ENCODE measurements around the gene DNAH1. TPM values are rescaled to one million over a fixed set of nuclear protein-coding genes. Genes with fewer than 3 reads are reported as not detected.

The DNAH1 gene
- total RNA-seq, 1 experiment from 2014 or later: 2.4 TPM

DNA sequence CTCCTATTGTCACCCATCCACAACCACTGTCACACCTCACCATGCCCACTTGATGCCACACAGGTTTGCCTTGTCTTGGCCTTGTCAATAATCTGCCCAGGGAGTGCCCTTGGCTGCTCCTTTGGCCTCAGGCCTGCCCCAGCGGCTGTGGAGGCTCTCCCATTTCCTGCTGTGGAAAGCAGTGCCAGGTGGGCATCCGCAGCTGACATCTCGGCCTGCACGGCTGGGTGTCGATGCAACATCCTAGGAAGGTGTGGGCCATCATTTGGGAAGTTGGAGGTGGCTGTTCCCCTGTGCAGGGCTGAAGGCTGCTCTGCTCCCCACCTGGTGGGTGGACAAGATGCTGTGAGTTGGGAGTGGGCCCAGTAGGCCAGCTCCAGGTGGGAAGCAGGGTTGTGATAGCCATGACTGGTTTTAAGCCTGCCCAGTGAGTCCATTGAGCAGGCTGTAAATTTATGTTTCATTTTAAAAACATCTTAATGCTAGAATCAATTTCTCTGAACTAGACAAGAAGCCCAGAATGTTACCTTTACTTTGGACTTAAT, 12.5 kb downstream of the DNAH1 start:
- BruUV-seq (replicated peaks): no TSS peak
- Histone ChIP-seq H3K9me3 (ENCODE audit: control insufficient read depth, insufficient read depth, low read depth, low read length) (no peaks in the 10 kb centered on the region), H3K4me1 (ENCODE audit: control insufficient read depth, insufficient read depth, low read length) (no peaks in the 10 kb centered on the region), H3K4me3 (ENCODE audit: low read depth in 2 of 2, low read length in 2 of 2) (no peak overlapping the region), H3K36me3 (ENCODE audit: control insufficient read depth, insufficient read depth, low read length) (no peaks in the 10 kb centered on the region), H3K27me3 (ENCODE audit: control insufficient read depth, insufficient read depth, low read length) (no peaks in the 10 kb centered on the region), H3K27ac (ENCODE audit: low read length) (no peak overlapping the region)
- ATAC-seq (no peak), DNase-seq (ENCODE audit: low read depth, low spot score) (no peak)
- in situ Hi-C loops (cut with HindIII; ENCODE audit: low pct_unique_long_range_greater_than_20kb, low sequenced_read_pairs) (no loop called here), intact Hi-C loops (cut with micrococcal nuclease; ENCODE audit: unreplicated experiment) (no loop called here)
- POLR2A ChIA-PET: no interaction called here
- TF ChIP-seq, protein P1, sequence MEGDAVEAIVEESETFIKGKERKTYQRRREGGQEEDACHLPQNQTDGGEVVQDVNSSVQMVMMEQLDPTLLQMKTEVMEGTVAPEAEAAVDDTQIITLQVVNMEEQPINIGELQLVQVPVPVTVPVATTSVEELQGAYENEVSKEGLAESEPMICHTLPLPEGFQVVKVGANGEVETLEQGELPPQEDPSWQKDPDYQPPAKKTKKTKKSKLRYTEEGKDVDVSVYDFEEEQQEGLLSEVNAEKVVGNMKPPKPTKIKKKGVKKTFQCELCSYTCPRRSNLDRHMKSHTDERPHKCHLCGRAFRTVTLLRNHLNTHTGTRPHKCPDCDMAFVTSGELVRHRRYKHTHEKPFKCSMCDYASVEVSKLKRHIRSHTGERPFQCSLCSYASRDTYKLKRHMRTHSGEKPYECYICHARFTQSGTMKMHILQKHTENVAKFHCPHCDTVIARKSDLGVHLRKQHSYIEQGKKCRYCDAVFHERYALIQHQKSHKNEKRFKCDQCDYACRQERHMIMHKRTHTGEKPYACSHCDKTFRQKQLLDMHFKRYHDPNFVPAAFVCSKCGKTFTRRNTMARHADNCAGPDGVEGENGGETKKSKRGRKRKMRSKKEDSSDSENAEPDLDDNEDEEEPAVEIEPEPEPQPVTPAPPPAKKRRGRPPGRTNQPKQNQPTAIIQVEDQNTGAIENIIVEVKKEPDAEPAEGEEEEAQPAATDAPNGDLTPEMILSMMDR (IDR thresholded peaks at IDR 0.05): no peak
- TF ChIP-seq POLR2AphosphoS5 (IDR thresholded peaks at IDR 0.05; ENCODE audit: low read depth, low read length): no peak
- TF ChIP-seq TCF7L2 (IDR thresholded peaks at IDR 0.05; ENCODE audit: low read depth, low read length): no peak
- TF ChIP-seq, protein P2, sequence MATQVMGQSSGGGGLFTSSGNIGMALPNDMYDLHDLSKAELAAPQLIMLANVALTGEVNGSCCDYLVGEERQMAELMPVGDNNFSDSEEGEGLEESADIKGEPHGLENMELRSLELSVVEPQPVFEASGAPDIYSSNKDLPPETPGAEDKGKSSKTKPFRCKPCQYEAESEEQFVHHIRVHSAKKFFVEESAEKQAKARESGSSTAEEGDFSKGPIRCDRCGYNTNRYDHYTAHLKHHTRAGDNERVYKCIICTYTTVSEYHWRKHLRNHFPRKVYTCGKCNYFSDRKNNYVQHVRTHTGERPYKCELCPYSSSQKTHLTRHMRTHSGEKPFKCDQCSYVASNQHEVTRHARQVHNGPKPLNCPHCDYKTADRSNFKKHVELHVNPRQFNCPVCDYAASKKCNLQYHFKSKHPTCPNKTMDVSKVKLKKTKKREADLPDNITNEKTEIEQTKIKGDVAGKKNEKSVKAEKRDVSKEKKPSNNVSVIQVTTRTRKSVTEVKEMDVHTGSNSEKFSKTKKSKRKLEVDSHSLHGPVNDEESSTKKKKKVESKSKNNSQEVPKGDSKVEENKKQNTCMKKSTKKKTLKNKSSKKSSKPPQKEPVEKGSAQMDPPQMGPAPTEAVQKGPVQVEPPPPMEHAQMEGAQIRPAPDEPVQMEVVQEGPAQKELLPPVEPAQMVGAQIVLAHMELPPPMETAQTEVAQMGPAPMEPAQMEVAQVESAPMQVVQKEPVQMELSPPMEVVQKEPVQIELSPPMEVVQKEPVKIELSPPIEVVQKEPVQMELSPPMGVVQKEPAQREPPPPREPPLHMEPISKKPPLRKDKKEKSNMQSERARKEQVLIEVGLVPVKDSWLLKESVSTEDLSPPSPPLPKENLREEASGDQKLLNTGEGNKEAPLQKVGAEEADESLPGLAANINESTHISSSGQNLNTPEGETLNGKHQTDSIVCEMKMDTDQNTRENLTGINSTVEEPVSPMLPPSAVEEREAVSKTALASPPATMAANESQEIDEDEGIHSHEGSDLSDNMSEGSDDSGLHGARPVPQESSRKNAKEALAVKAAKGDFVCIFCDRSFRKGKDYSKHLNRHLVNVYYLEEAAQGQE (IDR thresholded peaks at IDR 0.05; ENCODE audit: insufficient read depth in 1 of 2, low read depth in 2 of 2, low read length in 1 of 2): no peak
- TF ChIP-seq SIN3A (IDR thresholded peaks at IDR 0.05; ENCODE audit: borderline replicate concordance, insufficient read depth, low read depth, low read length): no peak
- CTCF ChIA-PET: no interaction called here

DNA sequence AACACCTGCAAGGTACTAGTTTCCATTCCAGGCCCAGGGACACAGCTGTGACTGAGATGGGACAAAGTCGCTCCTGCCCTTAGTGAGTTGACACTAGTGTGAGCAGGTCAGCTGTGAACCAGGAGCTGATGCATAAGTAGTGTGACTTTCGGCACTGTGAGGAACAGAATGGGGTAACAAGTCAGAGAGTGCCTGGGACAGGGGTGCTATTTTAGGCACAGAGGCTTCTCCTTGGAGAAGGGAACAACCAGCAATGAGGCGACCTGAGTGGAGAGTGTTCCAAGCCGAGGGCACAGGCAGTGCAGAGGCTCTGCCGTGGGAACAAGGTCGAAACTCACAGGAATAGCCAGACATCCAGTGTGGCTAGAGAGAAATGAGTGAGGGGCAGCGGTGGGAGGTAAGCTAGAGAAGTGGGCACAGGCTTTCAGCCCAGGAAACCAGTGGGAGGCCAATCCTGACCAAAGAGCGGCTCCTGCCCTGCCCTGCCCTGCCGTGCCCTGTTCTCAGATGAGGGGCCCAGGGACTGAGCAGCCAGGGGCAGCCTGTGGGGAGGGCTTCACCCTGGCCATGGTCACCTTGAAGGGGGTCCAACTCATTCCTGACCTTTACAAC, 14.2 kb downstream of the DNAH1 start:
- no TSS peak for BruUV-seq (replicated peaks)
- CTCF ChIA-PET: interaction anchor here (0.7 kb wide), 1 partner anchor 21 kb away, joined by 3 read pairs; no protein-coding TSS in a partner anchor
- POLR2A ChIA-PET: no interaction called here

DNA sequence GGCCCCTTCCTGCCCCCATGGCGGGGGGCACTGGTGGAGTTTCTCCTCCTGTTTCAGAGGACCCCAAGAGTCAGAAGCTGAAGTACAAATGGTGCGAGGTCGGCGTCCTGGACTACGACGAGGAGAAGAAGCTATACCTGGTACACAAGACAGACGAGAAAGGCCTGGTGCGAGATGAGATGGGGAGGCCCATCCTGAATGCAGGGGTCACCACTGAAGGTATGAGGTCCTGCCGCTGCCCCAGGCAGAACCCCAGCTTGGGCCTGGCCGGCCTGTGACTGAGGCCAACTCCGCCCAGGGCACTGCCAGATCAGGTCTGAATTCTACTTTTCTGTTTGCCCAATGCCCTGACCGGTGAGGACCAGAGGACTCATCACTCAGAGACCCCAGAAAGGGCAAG, 15.0 kb downstream of the DNAH1 start:
- in situ Hi-C loops (cut with HindIII; ENCODE audit: low pct_unique_long_range_greater_than_20kb, low sequenced_read_pairs): no loop called here
- Histone ChIP-seq H3K9me3 (ENCODE audit: control insufficient read depth, insufficient read depth, low read depth, low read length) (no peaks in the 10 kb centered on the region), H3K4me3 (ENCODE audit: low read depth in 2 of 2, low read length in 2 of 2) (no peak overlapping the region), H3K4me1 (ENCODE audit: control insufficient read depth, insufficient read depth, low read length) (no peaks in the 10 kb centered on the region), H3K27me3 (ENCODE audit: control insufficient read depth, insufficient read depth, low read length) (no peaks in the 10 kb centered on the region), H3K36me3 (ENCODE audit: control insufficient read depth, insufficient read depth, low read length) (no peaks in the 10 kb centered on the region), H3K27ac (ENCODE audit: low read length) (no peak overlapping the region)
- intact Hi-C loops (cut with micrococcal nuclease; ENCODE audit: unreplicated experiment): loop anchor here (10.0 kb wide), 1 partner anchor 96 kb away; the partner anchor contains the start of gene TWF2
- no peak for ATAC-seq
- ChIA-PET POLR2A (no interaction called here), CTCF (no interaction called here)
- DNase-seq (ENCODE audit: low read depth, low spot score): no peak
- TF ChIP-seq SIN3A (IDR thresholded peaks at IDR 0.05; ENCODE audit: borderline replicate concordance, insufficient read depth, low read depth, low read length) (no peak), POLR2AphosphoS5 (IDR thresholded peaks at IDR 0.05; ENCODE audit: low read depth, low read length) (no peak), TCF7L2 (IDR thresholded peaks at IDR 0.05; ENCODE audit: low read depth, low read length) (no peak)
- TF ChIP-seq, protein P2 (IDR thresholded peaks at IDR 0.05; ENCODE audit: insufficient read depth in 1 of 2, low read depth in 2 of 2, low read length in 1 of 2): no peak
- TF ChIP-seq, protein P1 (IDR thresholded peaks at IDR 0.05): no peak
- no TSS peak for BruUV-seq (replicated peaks)

More for the DNA sequence above, 14.2 kb downstream of the DNAH1 start:
- Histone ChIP-seq H3K27ac (ENCODE audit: low read length) (no peak overlapping the region), H3K4me3 (ENCODE audit: low read depth in 2 of 2, low read length in 2 of 2) (no peak overlapping the region), H3K9me3 (ENCODE audit: control insufficient read depth, insufficient read depth, low read depth, low read length) (no peaks in the 10 kb centered on the region), H3K36me3 (ENCODE audit: control insufficient read depth, insufficient read depth, low read length) (no peaks in the 10 kb centered on the region), H3K4me1 (ENCODE audit: control insufficient read depth, insufficient read depth, low read length) (no peaks in the 10 kb centered on the region), H3K27me3 (ENCODE audit: control insufficient read depth, insufficient read depth, low read length) (no peaks in the 10 kb centered on the region)
- ATAC-seq (no peak), DNase-seq (ENCODE audit: low read depth, low spot score) (no peak)
- in situ Hi-C loops (cut with HindIII; ENCODE audit: low pct_unique_long_range_greater_than_20kb, low sequenced_read_pairs): no loop called here
- intact Hi-C loops (cut with micrococcal nuclease; ENCODE audit: unreplicated experiment): loop anchor here (10.0 kb wide), 1 partner anchor 95 kb away; the partner anchor contains the start of gene TWF2
- TF ChIP-seq POLR2AphosphoS5 (IDR thresholded peaks at IDR 0.05; ENCODE audit: low read depth, low read length) (no peak), TCF7L2 (IDR thresholded peaks at IDR 0.05; ENCODE audit: low read depth, low read length) (no peak)

Measured in Panc1 (cell line).